GM19351 (cell line): Measurements from ENCODE around the gene EBNA1BP2.
"Not testable (repeated sequence)": the region's sequence is repeated elsewhere in the genome, so short reads cannot be mapped to it uniquely, and the experiment has no call there.

Source experiments
- ATAC-seq: cut with Tn5 transposase; IDR thresholded peaks from one replicate; pipeline ENCODE4 v1.9.1; 2021; ENCODE audit warnings: mild to moderate bottlenecking, moderate library complexity; ENCODE audit not compliant: unreplicated experiment

Gene EBNA1BP2

DNA sequence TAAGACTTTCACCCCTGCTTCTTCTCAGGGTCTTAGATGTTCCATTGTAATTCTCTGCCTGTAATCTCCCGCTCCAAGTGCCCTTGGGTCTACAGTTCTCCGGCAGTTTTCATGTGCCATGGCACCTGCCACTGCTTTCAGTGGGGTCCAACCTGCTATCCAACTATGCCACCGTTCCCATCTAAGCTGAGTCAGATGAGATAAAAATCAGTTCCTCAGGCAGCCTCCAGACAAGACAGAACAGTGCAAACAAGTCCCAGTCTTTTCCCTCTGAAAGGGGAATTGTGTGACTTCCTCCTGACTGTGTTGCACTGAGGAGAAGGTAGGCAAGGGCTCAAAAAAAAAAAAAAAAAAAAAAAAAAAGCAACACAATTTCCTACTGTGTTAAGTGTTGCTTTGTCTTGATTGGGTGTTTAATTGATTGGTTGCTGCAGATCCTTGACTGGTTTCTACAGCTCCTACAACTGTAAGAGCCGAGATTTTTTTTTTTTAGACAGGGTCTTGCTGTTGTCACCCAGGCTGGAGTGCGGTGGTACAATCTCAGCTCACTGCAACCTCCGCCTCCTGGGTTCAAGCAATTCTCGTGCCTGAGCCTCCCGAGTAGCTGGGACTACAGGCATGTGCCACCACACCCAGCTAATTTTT is 50.7 kb downstream of the EBNA1BP2 start:
- no peak for ATAC-seq

DNA sequence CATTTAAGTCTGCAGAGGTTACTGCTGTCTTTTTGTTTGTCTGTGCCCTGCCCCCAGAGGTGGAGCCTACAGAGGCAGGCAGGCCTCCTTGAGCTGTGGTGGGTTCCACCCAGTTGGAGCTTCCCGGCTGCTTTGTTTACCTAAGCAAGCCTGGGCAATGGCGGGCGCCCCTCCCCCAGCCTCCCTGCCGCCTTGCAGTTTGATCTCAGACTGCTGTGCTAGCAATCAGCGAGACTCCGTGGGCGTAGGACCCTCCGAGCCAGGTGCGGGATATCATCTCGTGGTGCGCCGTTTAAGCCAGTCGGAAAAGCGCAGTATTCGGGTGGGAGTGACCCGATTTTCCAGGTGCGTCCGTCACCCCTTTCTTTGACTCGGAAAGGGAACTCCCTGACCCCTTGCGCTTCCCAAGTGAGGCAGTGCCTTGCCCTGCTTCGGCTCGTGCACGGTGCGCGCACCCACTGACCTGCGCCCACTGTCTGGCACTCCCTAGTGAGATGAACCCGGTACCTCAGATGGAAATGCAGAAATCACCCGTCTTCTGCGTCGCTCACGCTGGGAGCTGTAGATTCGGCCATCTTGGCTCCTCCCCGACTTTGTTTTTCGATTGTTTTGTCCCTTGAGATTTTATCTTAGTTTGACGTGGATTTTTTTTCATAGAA is 52.0 kb downstream of the EBNA1BP2 start:
- ATAC-seq = not testable (repeated sequence)
